Glutamatergic neuron (in vitro differentiated cells): ENCODE data around the gene PRKAG2. TPM values are rescaled to one million over a fixed set of nuclear protein-coding genes. Genes with fewer than 3 reads are reported as not detected.

Source experiments
- DNase-seq: peaks from one replicate; pipeline ENCODE4 v3.0.0; 2022
- H3K27ac Mint-ChIP-seq: one replicate; pipeline ENCODE4 v1.8.0; 2020; ENCODE audit warnings: mild to moderate bottlenecking, mixed read lengths, inconsistent platforms; ENCODE audit not compliant: unreplicated experiment
- H3K27me3 Mint-ChIP-seq: one replicate; pipeline ENCODE4 v1.8.0; 2020; ENCODE audit warnings: mild to moderate bottlenecking, moderate library complexity, mixed read lengths, inconsistent platforms; ENCODE audit not compliant: unreplicated experiment
- H3K36me3 Mint-ChIP-seq: one replicate; pipeline ENCODE4 v1.8.0; 2020; ENCODE audit warnings: mild to moderate bottlenecking, mixed read lengths, inconsistent platforms; ENCODE audit not compliant: unreplicated experiment
- H3K4me1 Mint-ChIP-seq: one replicate; pipeline ENCODE4 v1.8.0; 2020; ENCODE audit warnings: mild to moderate bottlenecking, low read depth, mixed read lengths, inconsistent platforms; ENCODE audit not compliant: unreplicated experiment
- H3K4me3 Mint-ChIP-seq: one replicate; pipeline ENCODE4 v1.8.0; 2020; ENCODE audit warnings: mild to moderate bottlenecking, mixed read lengths, inconsistent platforms; ENCODE audit not compliant: unreplicated experiment
- H3K9me3 Mint-ChIP-seq: one replicate; pipeline ENCODE4 v1.8.0; 2020; ENCODE audit warnings: mild to moderate bottlenecking, moderate library complexity, mixed read lengths, inconsistent platforms; ENCODE audit not compliant: unreplicated experiment
- CTCF ChIP-seq: fragments of 200-600 bp; sonication (generic); IDR thresholded peaks from one replicate; pipeline ENCODE4 v1.5.0; 2021; ENCODE audit not compliant: partially characterized antibody, unreplicated experiment
- total RNA-seq: library from RNA; stranded (reverse); fragmentation: NEBNext Ultra II Directional; extraction: Animal tissue kit (Norgen Biotek cat#: 25700); gene quantifications from one replicate; pipeline ENCODE4 v1.2.1, GENCODE V29; 2021; ENCODE audit not compliant: unreplicated experiment

The PRKAG2 gene
- total RNA-seq, 1 donor from 2014 or later: 24.7 TPM

DNA sequence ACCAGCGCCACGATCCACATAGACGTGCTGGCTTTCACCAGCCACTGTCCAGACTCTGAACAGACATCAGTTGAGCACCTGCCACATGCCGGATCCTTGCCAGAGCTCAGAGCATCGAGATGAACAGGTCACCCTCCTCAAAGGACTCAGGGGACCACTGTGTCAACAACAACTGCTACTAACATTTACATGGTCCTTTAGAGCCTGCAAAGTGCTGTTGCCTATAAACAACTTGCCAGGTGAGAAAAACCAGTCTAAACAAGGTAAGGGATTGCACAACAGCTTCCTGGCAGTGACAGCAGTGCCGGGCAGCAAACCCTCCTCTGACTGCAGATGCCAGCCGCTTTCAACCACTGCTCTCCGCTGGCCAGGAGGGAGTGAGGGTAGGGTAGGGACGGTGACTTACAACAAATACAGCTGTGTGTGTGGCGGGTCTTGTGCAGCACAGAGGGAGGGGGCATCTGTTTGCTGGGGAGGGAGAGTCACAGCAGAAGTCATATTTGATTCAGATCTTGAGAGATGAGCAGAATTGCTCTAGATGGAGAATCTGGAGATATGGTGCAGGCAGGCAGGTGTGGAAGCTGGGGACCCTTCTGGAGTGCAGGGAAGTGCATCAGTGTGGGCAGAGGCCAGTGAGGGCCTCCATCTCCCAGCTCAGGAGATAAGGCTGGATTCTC is 324.4 kb downstream of the PRKAG2 start:
- TF ChIP-seq CTCF: no peak
- no peak for DNase-seq
- Mint-ChIP-seq H3K36me3 (no peaks in the 10 kb centered on the region), H3K27ac (peak overlapping the region; percentile 38), H3K4me1 (peaks cover 5% of the 10 kb centered on the region), H3K9me3 (peaks cover 15% of the 10 kb centered on the region), H3K4me3 (no peak overlapping the region), H3K27me3 (peaks cover 5% of the 10 kb centered on the region)

GRCh38 chr7:151551820-151552219 is 325.1 kb downstream of the PRKAG2 start:
- Mint-ChIP-seq H3K36me3 (no peaks in the 10 kb centered on the region), H3K4me3 (no peak overlapping the region), H3K27ac (no peak overlapping the region), H3K27me3 (peaks cover 5% of the 10 kb centered on the region), H3K9me3 (peaks cover 15% of the 10 kb centered on the region), H3K4me1 (peaks cover 5% of the 10 kb centered on the region)
- no peak for DNase-seq
- no peak for TF ChIP-seq CTCF

DNA sequence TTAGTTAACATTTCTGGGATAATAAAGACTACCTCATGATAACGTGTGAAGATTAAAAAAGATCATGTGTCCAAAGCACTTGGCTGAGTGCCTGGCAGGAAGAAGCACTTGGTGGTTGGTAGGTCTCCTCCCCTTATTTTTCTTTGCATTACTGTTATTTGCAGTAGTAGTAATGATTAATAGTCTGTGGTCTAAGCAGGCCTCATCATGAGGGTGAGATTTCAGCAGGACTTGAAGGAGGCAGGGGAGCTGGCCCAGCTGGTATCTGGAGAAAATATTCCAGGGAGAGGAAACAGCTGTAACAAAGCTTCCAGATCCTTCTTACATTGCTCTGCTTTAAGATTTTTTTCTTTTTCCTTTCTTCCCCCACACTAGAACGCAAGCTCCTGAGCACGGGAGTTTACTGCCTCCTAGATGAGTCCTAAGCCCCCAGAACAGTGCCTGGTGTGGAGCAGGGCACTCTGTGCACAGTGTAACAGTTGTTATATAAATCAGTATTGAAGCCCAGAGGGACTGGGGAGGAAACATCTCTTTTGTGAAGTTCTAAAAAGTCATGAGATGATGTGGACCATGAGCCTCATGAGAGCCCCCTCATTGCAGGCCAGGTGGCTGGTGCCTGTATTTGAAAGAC is 326.1 kb downstream of the PRKAG2 start:
- Mint-ChIP-seq H3K36me3 (no peaks in the 10 kb centered on the region), H3K27ac (no peak overlapping the region), H3K4me3 (no peak overlapping the region), H3K4me1 (peaks cover 3% of the 10 kb centered on the region), H3K27me3 (peaks cover 5% of the 10 kb centered on the region), H3K9me3 (peaks cover 15% of the 10 kb centered on the region)
- DNase-seq: no peak
- TF ChIP-seq CTCF: no peak

DNA sequence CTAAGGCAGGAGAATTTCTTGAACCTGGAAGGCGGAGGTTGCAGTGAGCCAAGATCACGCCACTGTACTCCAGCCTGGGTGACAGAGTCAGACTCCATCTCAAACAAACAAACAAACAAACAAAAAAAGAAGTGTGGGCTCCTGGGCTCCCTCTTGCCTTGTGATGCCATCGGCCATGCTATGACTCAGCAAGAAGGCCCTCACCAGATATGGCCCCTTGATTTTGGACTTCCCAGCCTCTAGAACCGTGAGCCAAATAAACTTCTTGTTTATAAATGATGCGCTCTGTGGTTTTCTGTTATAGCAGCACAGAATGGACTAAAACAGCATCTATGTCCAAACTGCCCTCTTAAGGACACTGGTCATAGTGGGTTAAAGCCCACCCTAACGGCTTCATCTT is 327.3 kb downstream of the PRKAG2 start:
- no peak for TF ChIP-seq CTCF
- no peak for DNase-seq
- no peak overlapping the region for H3K4me3 Mint-ChIP-seq
- H3K36me3 Mint-ChIP-seq: no peaks in the 10 kb centered on the region
- H3K4me1 Mint-ChIP-seq: peaks cover 3% of the 10 kb centered on the region
- H3K27me3 Mint-ChIP-seq: peaks cover 5% of the 10 kb centered on the region
- peaks cover 15% of the 10 kb centered on the region for H3K9me3 Mint-ChIP-seq
- H3K27ac Mint-ChIP-seq: no peak overlapping the region

DNA sequence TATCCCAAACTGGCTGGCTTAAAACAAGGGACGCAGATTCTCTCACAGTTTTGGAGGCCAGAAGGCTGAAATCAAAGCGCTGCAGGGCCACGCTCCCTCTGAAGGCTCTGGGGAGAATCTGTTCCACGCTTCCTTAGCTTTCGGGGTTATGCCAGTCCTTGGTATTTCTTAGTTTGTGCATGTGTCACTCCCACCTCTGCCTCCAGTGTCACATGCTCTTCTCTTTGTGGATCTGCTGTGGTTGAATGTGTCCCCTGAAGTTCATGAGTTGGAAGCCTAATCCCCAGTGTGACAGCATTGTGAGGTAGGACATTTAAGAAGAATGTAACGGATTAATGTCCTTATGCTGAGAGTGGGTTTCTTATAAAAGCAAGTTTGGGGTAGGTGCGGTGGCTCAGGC is 327.8 kb downstream of the PRKAG2 start:
- peaks cover 5% of the 10 kb centered on the region for H3K27me3 Mint-ChIP-seq
- H3K4me1 Mint-ChIP-seq: peaks cover 3% of the 10 kb centered on the region
- H3K27ac Mint-ChIP-seq: no peak overlapping the region
- H3K9me3 Mint-ChIP-seq: peaks cover 15% of the 10 kb centered on the region
- no peaks in the 10 kb centered on the region for H3K36me3 Mint-ChIP-seq
- H3K4me3 Mint-ChIP-seq: no peak overlapping the region
- no peak for DNase-seq
- no peak for TF ChIP-seq CTCF
